ENCODE measurements around the gene ZNF232. TPM values are rescaled to one million over a fixed set of nuclear protein-coding genes. Genes with fewer than 3 reads are reported as not detected.

Gene ZNF232
- total RNA-seq, 6 experiments from 2014 or later = 3.3 to 5.0 (median 4.5) TPM

DNA sequence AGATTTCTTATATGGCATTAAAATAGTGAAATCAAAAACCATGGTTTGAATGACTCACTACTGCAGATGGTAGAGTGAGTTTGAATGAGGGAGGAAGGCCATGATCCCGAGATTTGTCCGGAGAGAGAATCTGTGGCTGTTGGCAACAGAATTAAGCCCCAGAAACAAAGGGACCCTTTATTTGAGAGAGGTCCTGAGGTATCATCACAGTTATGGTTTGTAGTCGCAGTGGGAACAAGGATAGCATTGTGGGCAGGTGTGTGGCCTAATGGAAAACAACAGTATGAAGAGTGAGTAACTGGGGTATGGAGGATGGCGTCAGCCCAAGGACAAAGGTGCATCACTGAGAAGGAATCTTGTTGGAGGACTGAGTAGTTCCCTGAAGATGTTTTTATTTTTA lies 42.0 kb downstream of the ZNF232 start:
- DNase-seq (no peak), ATAC-seq (no peak)
- no peaks in the 10 kb centered on the region for H3K27me3 ChIP-seq
- no peak overlapping the region for H3K4me3 ChIP-seq
- 80% methylated on average over 4 of the region's 4 CpGs for WGBS (ENCODE audit: insufficient coverage, low coverage, low lambda C conversion rate, missing lambda C conversion rate)
- no peak overlapping the region for H3K27ac ChIP-seq
- H3K9me3 ChIP-seq = no peaks in the 10 kb centered on the region
- H3K4me1 ChIP-seq = no peaks in the 10 kb centered on the region
- TF ChIP-seq POLR2A (IDR thresholded peaks at IDR 0.05) = no peak
- TF ChIP-seq, protein P1, sequence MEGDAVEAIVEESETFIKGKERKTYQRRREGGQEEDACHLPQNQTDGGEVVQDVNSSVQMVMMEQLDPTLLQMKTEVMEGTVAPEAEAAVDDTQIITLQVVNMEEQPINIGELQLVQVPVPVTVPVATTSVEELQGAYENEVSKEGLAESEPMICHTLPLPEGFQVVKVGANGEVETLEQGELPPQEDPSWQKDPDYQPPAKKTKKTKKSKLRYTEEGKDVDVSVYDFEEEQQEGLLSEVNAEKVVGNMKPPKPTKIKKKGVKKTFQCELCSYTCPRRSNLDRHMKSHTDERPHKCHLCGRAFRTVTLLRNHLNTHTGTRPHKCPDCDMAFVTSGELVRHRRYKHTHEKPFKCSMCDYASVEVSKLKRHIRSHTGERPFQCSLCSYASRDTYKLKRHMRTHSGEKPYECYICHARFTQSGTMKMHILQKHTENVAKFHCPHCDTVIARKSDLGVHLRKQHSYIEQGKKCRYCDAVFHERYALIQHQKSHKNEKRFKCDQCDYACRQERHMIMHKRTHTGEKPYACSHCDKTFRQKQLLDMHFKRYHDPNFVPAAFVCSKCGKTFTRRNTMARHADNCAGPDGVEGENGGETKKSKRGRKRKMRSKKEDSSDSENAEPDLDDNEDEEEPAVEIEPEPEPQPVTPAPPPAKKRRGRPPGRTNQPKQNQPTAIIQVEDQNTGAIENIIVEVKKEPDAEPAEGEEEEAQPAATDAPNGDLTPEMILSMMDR (IDR thresholded peaks at IDR 0.05) = no peak
- intact Hi-C loops (cut with DNase I) = loop anchor here in 1 of 2 donors (10.0 kb wide), 1 partner anchor 85 kb away; the partner anchor contains the start of gene CAMTA2
- no peaks in the 10 kb centered on the region for H3K36me3 ChIP-seq

DNA sequence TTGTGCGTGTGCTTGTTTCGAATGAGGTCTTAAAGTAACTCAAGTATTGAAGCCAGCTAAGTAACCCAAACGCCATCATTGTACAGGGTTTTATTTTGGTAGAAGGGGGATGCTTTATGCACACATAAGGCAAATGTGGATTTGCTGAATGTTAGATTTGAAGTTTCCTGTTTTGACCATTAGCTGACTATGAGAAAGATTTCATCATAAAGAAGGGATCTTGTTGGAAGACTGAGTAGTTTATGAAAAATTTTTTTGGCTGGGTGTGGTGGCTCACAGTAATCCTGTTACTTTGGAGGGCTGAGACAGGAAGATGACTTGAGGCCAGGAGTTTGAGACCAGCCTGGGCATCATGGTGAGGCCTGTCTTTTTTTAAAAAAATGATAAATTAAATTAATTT lies 43.4 kb downstream of the ZNF232 start:
- ATAC-seq = no peak
- intact Hi-C loops (cut with DNase I) = loop anchor here in 1 of 2 donors (10.0 kb wide), 1 partner anchor 83 kb away; the partner anchor contains the start of gene CAMTA2
- Histone ChIP-seq H3K36me3 (no peaks in the 10 kb centered on the region), H3K27me3 (no peaks in the 10 kb centered on the region), H3K9me3 (no peaks in the 10 kb centered on the region), H3K4me3 (no peak overlapping the region), H3K4me1 (no peaks in the 10 kb centered on the region), H3K27ac (no peak overlapping the region)
- no peak for DNase-seq
- 86% methylated on average over 3 of the region's 3 CpGs for WGBS (ENCODE audit: insufficient coverage, low coverage, low lambda C conversion rate, missing lambda C conversion rate)
- TF ChIP-seq, protein P1 (IDR thresholded peaks at IDR 0.05) = no peak
- no peak for TF ChIP-seq POLR2A (IDR thresholded peaks at IDR 0.05)

DNA sequence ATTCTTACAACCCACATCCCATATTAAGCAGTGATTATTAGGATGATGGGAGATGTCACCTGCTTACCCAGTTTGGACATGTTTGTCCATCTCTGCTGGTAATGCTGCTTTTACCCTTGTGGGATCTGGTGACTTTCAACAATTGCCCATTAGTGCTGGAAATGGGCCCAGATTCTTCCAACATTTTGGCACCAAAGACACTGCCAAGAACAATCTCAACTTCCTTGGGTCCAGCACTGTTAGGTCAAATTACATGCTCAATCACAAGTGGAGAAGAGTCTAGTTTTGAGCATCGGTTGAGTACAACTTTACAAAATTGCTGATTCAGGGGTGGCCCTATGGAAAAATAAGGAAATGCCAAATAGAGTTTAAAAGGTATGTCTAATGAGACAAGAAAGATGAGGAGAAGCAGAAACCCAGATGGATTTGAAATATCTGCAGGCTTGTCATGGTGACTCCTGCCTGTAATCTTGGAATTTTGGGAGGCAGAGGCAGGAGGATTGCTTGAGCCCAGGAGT lies 46.4 kb downstream of the ZNF232 start:
- Histone ChIP-seq H3K36me3 (no peaks in the 10 kb centered on the region), H3K4me3 (no peak overlapping the region), H3K9me3 (no peaks in the 10 kb centered on the region), H3K27me3 (no peaks in the 10 kb centered on the region), H3K4me1 (no peaks in the 10 kb centered on the region), H3K27ac (no peak overlapping the region)
- ATAC-seq (no peak), DNase-seq (no peak)
- 50% methylated on average over 1 of the region's 1 CpG for WGBS (ENCODE audit: insufficient coverage, low coverage, low lambda C conversion rate, missing lambda C conversion rate)
- intact Hi-C loops (cut with DNase I) = loop anchor here in 1 of 2 donors (10.0 kb wide), 1 partner anchor 80 kb away; the partner anchor contains the start of gene CAMTA2
- TF ChIP-seq, protein P1 (IDR thresholded peaks at IDR 0.05) = no peak
- TF ChIP-seq POLR2A (IDR thresholded peaks at IDR 0.05) = no peak

Small RNA genes lying within 50 kb of the gene (small RNA-seq; reads per million reads assigned to genes)
- gene AC012146.4 = 0 reads per million in 2 experiments

Other genes starting within 250 kb of the ZNF232 start
- 1 to 10 TPM; 1.6 to 4.0 (median 3.2) TPM for gene C17orf107, start 212.3 kb downstream of the ZNF232 start, total RNA-seq
- gene CHRNE, start 208.8 kb downstream of the ZNF232 start, total RNA-seq = 1 to 10 TPM; 1.4 to 2.9 (median 2.0) TPM
- under 1 TPM in 3 of 6 experiments, not detected in 3; 0.13 to 0.20 (median 0.15) TPM for gene GP1BA, start 179.6 kb downstream of the ZNF232 start, total RNA-seq
- 10 to 100 TPM; 32.6 to 64.2 (median 41.0) TPM for gene SLC25A11, start 171.8 kb downstream of the ZNF232 start, total RNA-seq
- gene RNF167, start 171.6 kb downstream of the ZNF232 start, total RNA-seq = 10 to 100 TPM; 52.1 to 73.5 (median 57.5) TPM
- 1,000 to 10,000 TPM in 1 of 6 experiments, 100 to 1,000 TPM in 5; 221 to 1,037 (median 292) TPM for gene PFN1, start 163.3 kb downstream of the ZNF232 start, total RNA-seq
- 10 to 100 TPM; 54.7 to 69.8 (median 58.7) TPM for gene ENO3, start 160.8 kb downstream of the ZNF232 start, total RNA-seq
- gene SPAG7, start 144.1 kb downstream of the ZNF232 start, total RNA-seq = 10 to 100 TPM; 22.3 to 33.9 (median 26.4) TPM
- gene CAMTA2, start 124.2 kb downstream of the ZNF232 start, total RNA-seq = 10 to 100 TPM; 15.3 to 21.1 (median 17.7) TPM
- 1 to 10 TPM in 2 of 6 experiments, under 1 TPM in 3, not detected in 1; 0.83 to 1.3 (median 0.97) TPM for gene INCA1, start 114.4 kb downstream of the ZNF232 start, total RNA-seq
- gene KIF1C, start 113.9 kb downstream of the ZNF232 start, total RNA-seq = 100 to 1,000 TPM in 3 of 6 experiments, 10 to 100 TPM in 3; 59.8 to 112 (median 99.3) TPM
- under 1 TPM in 2 of 6 experiments, not detected in 4; 0.13 to 0.20 TPM for gene SLC52A1, start 76.5 kb downstream of the ZNF232 start, total RNA-seq
- gene ZFP3, start 33.4 kb downstream of the ZNF232 start, total RNA-seq = 1 to 10 TPM in 1 of 6 experiments, under 1 TPM in 5; 0.51 to 1.6 (median 0.87) TPM
- gene USP6, start 4.2 kb upstream of the ZNF232 start, total RNA-seq = under 1 TPM in 2 of 6 experiments, not detected in 4; 0.02 to 0.07 TPM
- gene ZNF594, start 80.0 kb upstream of the ZNF232 start, total RNA-seq = 1 to 10 TPM; 1.2 to 3.8 (median 2.2) TPM
- gene SCIMP, start 123.0 kb upstream of the ZNF232 start, total RNA-seq = 1 to 10 TPM; 1.0 to 9.9 (median 3.2) TPM
- gene RABEP1, start 170.4 kb upstream of the ZNF232 start, total RNA-seq = 10 to 100 TPM; 15.5 to 25.4 (median 21.1) TPM